Neural progenitor cell (in vitro differentiated cells): ENCODE data around the gene ANXA11. TPM values are rescaled to one million over a fixed set of nuclear protein-coding genes. Genes with fewer than 3 reads are reported as not detected.
"Not testable (repeated sequence)": the region's sequence is repeated elsewhere in the genome, so short reads cannot be mapped to it uniquely, and the experiment has no call there.

ENCODE experiments used
- DNase-seq: peaks from one replicate; pipeline ENCODE4 v3.0.0-alpha.2; 2016; ENCODE audit warnings: low spot score
- H2AFZ ChIP-seq: fragments of 200-600 bp; sonication (generic); replicated peaks from 2 replicates; pipeline ENCODE4 v1.6.1; 2016; ENCODE audit warnings: antibody characterized with exemption
- H3F3A ChIP-seq: fragments of 200-600 bp; sonication (generic); 2 replicates; pipeline ENCODE4 v1.6.1; 2016; ENCODE audit warnings: antibody characterized with exemption, low read depth
- H3K27ac ChIP-seq: fragments of 200-600 bp; sonication (generic); 2 replicates; pipeline ENCODE4 v1.5.1; 2016; ENCODE audit warnings: mild to moderate bottlenecking
- H3K27me3 ChIP-seq: fragments of 200-600 bp; sonication (generic); 2 replicates; pipeline ENCODE4 v1.6.1; 2016; ENCODE audit warnings: mild to moderate bottlenecking, moderate library complexity
- H3K36me3 ChIP-seq: fragments of 200-600 bp; sonication (generic); 2 replicates; pipeline ENCODE4 v1.5.1; 2016
- H3K4me1 ChIP-seq: fragments of 200-600 bp; sonication (generic); 2 replicates; pipeline ENCODE4 v1.6.1; 2016; ENCODE audit warnings: mixed run types
- H3K4me2 ChIP-seq: fragments of 200-600 bp; sonication (generic); 2 replicates; pipeline ENCODE4 v1.6.1; 2016
- H3K4me3 ChIP-seq: fragments of 200-600 bp; sonication (generic); 2 replicates; pipeline ENCODE4 v1.5.1; 2016
- H3K79me2 ChIP-seq: fragments of 200-600 bp; sonication (generic); 2 replicates; pipeline ENCODE4 v1.6.1; 2016; ENCODE audit warnings: low read depth
- H3K9ac ChIP-seq: fragments of 200-600 bp; sonication (generic); 2 replicates; pipeline ENCODE4 v1.6.1; 2016
- H3K9me3 ChIP-seq: fragments of 200-600 bp; sonication (generic); 2 replicates; pipeline ENCODE4 v1.5.1; 2016; ENCODE audit warnings: low read depth
- H4K20me1 ChIP-seq: fragments of 200-600 bp; sonication (generic); 2 replicates; pipeline ENCODE4 v1.6.1; 2016; ENCODE audit warnings: low read depth
- H3K27ac Mint-ChIP-seq: 3 replicates; pipeline ENCODE4 v1.8.0; 2021; ENCODE audit warnings: mixed read lengths
- H3K27me3 Mint-ChIP-seq: 2 replicates; pipeline ENCODE4 v1.8.0; 2022; ENCODE audit warnings: low read depth, mild to moderate bottlenecking, inconsistent platforms, moderate library complexity, mixed read lengths; ENCODE audit not compliant: insufficient read depth
- H3K36me3 Mint-ChIP-seq: 3 replicates; pipeline ENCODE4 v1.8.0; 2021; ENCODE audit warnings: mixed read lengths
- H3K4me1 Mint-ChIP-seq: 3 replicates; pipeline ENCODE4 v1.8.0; 2021; ENCODE audit warnings: mixed read lengths
- H3K4me3 Mint-ChIP-seq: 3 replicates; pipeline ENCODE4 v1.8.0; 2021; ENCODE audit warnings: mild to moderate bottlenecking, moderate library complexity, mixed read lengths
- H3K9me3 Mint-ChIP-seq: 3 replicates; pipeline ENCODE4 v1.8.0; 2020; ENCODE audit warnings: mixed read lengths
- CTCF ChIP-seq: fragments of 200-600 bp; sonication (generic); IDR thresholded peaks from 2 replicates; pipeline ENCODE4 v1.5.1; 2017; ENCODE audit warnings: antibody characterized with exemption, mild to moderate bottlenecking
- EZH2 ChIP-seq: fragments of 200-600 bp; sonication (generic); IDR thresholded peaks from 2 replicates; pipeline ENCODE4 v1.6.1; 2017; ENCODE audit warnings: antibody characterized with exemption, mild to moderate bottlenecking, moderate library complexity
- EZH2phosphoT487 ChIP-seq: fragments of 200-600 bp; sonication (generic); IDR thresholded peaks from 2 replicates; pipeline ENCODE4 v1.6.1; 2017; ENCODE audit warnings: antibody characterized with exemption
- total RNA-seq: library from RNA; depleted of rRNA; stranded (reverse); fragments of >200 nt; gene quantifications from 2 replicates; pipeline ENCODE4 v1.2.3, GENCODE V29; 2015; ENCODE audit warnings: low replicate concordance

The ANXA11 gene
- total RNA-seq, 1 donor from 2014 or later = 2.7 TPM

GRCh38 chr10:80149123-80149522 lies 56.2 kb downstream of the ANXA11 start:
- Histone ChIP-seq H3F3A (no peaks in the 10 kb centered on the region), H3K4me2 (no peak overlapping the region), H3K36me3 (no peaks in the 10 kb centered on the region), H3K4me3 (no peak overlapping the region), H3K79me2 (no peaks in the 10 kb centered on the region), H3K27ac (no peak overlapping the region), H3K9me3 (no peaks in the 10 kb centered on the region), H2AFZ (no peak overlapping the region), H4K20me1 (no peaks in the 10 kb centered on the region), H3K9ac (no peak overlapping the region), H3K27me3 (peaks cover 12% of the 10 kb centered on the region), H3K4me1 (no peaks in the 10 kb centered on the region)
- H3K4me3 Mint-ChIP-seq = no peak overlapping the region
- no peak for TF ChIP-seq EZH2
- TF ChIP-seq CTCF = no peak
- TF ChIP-seq EZH2phosphoT487 = no peak
- H3K27me3 Mint-ChIP-seq = no peaks in the 10 kb centered on the region
- no peak overlapping the region for H3K27ac Mint-ChIP-seq
- no peaks in the 10 kb centered on the region for H3K4me1 Mint-ChIP-seq
- H3K9me3 Mint-ChIP-seq = peaks cover 9% of the 10 kb centered on the region
- no peaks in the 10 kb centered on the region for H3K36me3 Mint-ChIP-seq
- no peak for DNase-seq

GRCh38 chr10:80148166-80148805 lies 57.1 kb downstream of the ANXA11 start:
- Histone ChIP-seq H3K4me1 (no peaks in the 10 kb centered on the region), H3K79me2 (no peaks in the 10 kb centered on the region), H3K4me2 (no peak overlapping the region), H3K27ac (no peak overlapping the region), H4K20me1 (no peaks in the 10 kb centered on the region), H3K27me3 (peaks cover 15% of the 10 kb centered on the region), H3K9me3 (no peaks in the 10 kb centered on the region), H3F3A (no peaks in the 10 kb centered on the region), H3K4me3 (no peak overlapping the region), H3K36me3 (no peaks in the 10 kb centered on the region), H3K9ac (no peak overlapping the region), H2AFZ (no peak overlapping the region)
- Mint-ChIP-seq H3K4me3 (no peak overlapping the region), H3K27me3 (no peaks in the 10 kb centered on the region), H3K9me3 (peaks cover 9% of the 10 kb centered on the region), H3K36me3 (no peaks in the 10 kb centered on the region), H3K4me1 (no peaks in the 10 kb centered on the region), H3K27ac (no peak overlapping the region)
- DNase-seq = no peak
- no peak for TF ChIP-seq EZH2phosphoT487
- TF ChIP-seq EZH2 = no peak
- no peak for TF ChIP-seq CTCF

- H3K36me3 Mint-ChIP-seq = no peaks in the 10 kb centered on the region
- no peak overlapping the region for H3K4me2 ChIP-seq
- H3K27ac ChIP-seq = no peak overlapping the region
- H3K27ac Mint-ChIP-seq = no peak overlapping the region
- H3K36me3 ChIP-seq = no peaks in the 10 kb centered on the region
- H3K9me3 ChIP-seq = no peaks in the 10 kb centered on the region
- peaks cover 9% of the 10 kb centered on the region for H3K9me3 Mint-ChIP-seq
- H3F3A ChIP-seq = no peaks in the 10 kb centered on the region
- no peak overlapping the region for H2AFZ ChIP-seq
- no peaks in the 10 kb centered on the region for H4K20me1 ChIP-seq
- H3K4me1 ChIP-seq = no peaks in the 10 kb centered on the region
- no peak for DNase-seq
- H3K9ac ChIP-seq = no peak overlapping the region
- no peaks in the 10 kb centered on the region for H3K79me2 ChIP-seq
- H3K4me3 ChIP-seq = no peak overlapping the region
- no peak overlapping the region for H3K4me3 Mint-ChIP-seq
- peaks cover 15% of the 10 kb centered on the region for H3K27me3 ChIP-seq
- no peak for TF ChIP-seq EZH2
- H3K27me3 Mint-ChIP-seq = no peaks in the 10 kb centered on the region
- no peaks in the 10 kb centered on the region for H3K4me1 Mint-ChIP-seq
Measured at GRCh38 chr10:80146918-80147317, 58.4 kb downstream of the ANXA11 start.

GRCh38 chr10:80145406-80146308 lies 59.7 kb downstream of the ANXA11 start:
- H3K27me3 Mint-ChIP-seq, DNase-seq, H3K36me3 ChIP-seq, H3K4me1 ChIP-seq, H3K79me2 ChIP-seq, H3K4me3 ChIP-seq, H3K36me3 Mint-ChIP-seq, H3K4me2 ChIP-seq, H3K4me1 Mint-ChIP-seq, H3K9ac ChIP-seq, H4K20me1 ChIP-seq, H3K27ac Mint-ChIP-seq, H3K9me3 ChIP-seq, H3K9me3 Mint-ChIP-seq, H3F3A ChIP-seq, H3K27ac ChIP-seq, H3K4me3 Mint-ChIP-seq, H2AFZ ChIP-seq: not testable (repeated sequence)
- peaks cover 15% of the 10 kb centered on the region for H3K27me3 ChIP-seq
